Activated naive CD8-positive, alpha-beta T cell treated with anti-CD3 and anti-CD28 coated beads, Interleukin-2, amount 50 U/mL, for 24 hours (primary cell): ENCODE measurements around the gene ACAN.

Source experiments
- ATAC-seq: fragments of 150-1000 bp; cut with Tn5 transposase; one replicate; pipeline ENCODE4 v1.10.0; 2021
- DNase-seq: peaks from one replicate; pipeline ENCODE4 v3.0.0; 2021
- H3K27ac Mint-ChIP-seq: one replicate; pipeline ENCODE4 v1.8.0; 2021; ENCODE audit warnings: mild to moderate bottlenecking, mixed read lengths
- H3K27me3 Mint-ChIP-seq: one replicate; pipeline ENCODE4 v1.8.0; 2021; ENCODE audit warnings: mixed read lengths
- H3K36me3 Mint-ChIP-seq: one replicate; pipeline ENCODE4 v1.8.0; 2021; ENCODE audit warnings: low read depth, mixed read lengths
- H3K4me1 Mint-ChIP-seq: one replicate; pipeline ENCODE4 v1.8.0; 2021; ENCODE audit warnings: mixed read lengths
- H3K4me3 Mint-ChIP-seq: one replicate; pipeline ENCODE4 v1.8.0; 2021; ENCODE audit warnings: mild to moderate bottlenecking, moderate library complexity, mixed read lengths
- H3K9me3 Mint-ChIP-seq: one replicate; pipeline ENCODE4 v1.8.0; 2021; ENCODE audit warnings: mixed read lengths

Gene ACAN

GRCh38 chr15:88902846-88903245 lies 99.6 kb downstream of the ACAN start:
- Mint-ChIP-seq H3K36me3 (no peaks in the 10 kb centered on the region), H3K4me3 (no peak overlapping the region), H3K9me3 (no peaks in the 10 kb centered on the region), H3K27me3 (no peaks in the 10 kb centered on the region), H3K4me1 (peaks cover 17% of the 10 kb centered on the region), H3K27ac (no peak overlapping the region)
- DNase-seq (no peak), ATAC-seq (no peak)

- ATAC-seq (no peak), DNase-seq (no peak)
- Mint-ChIP-seq H3K9me3 (no peaks in the 10 kb centered on the region), H3K27ac (no peak overlapping the region), H3K4me1 (peaks cover 17% of the 10 kb centered on the region), H3K4me3 (no peak overlapping the region), H3K36me3 (no peaks in the 10 kb centered on the region), H3K27me3 (no peaks in the 10 kb centered on the region)
These were observed 101.0 kb downstream of the ACAN start for GRCh38 chr15:88904257-88904623.

GRCh38 chr15:88904624-88905327 lies 101.5 kb downstream of the ACAN start:
- no peaks in the 10 kb centered on the region for H3K36me3 Mint-ChIP-seq
- DNase-seq (peak; percentile 91), ATAC-seq (peak; percentile 87)
- peaks cover 17% of the 10 kb centered on the region for H3K4me1 Mint-ChIP-seq
- H3K9me3 Mint-ChIP-seq = no peaks in the 10 kb centered on the region
- no peaks in the 10 kb centered on the region for H3K27me3 Mint-ChIP-seq
- no peak overlapping the region for H3K27ac Mint-ChIP-seq
- H3K4me3 Mint-ChIP-seq = no peak overlapping the region

- ATAC-seq (no peak), DNase-seq (no peak)
- Mint-ChIP-seq H3K9me3 (no peaks in the 10 kb centered on the region), H3K27me3 (no peaks in the 10 kb centered on the region), H3K27ac (no peak overlapping the region), H3K4me3 (no peak overlapping the region), H3K4me1 (peaks cover 21% of the 10 kb centered on the region), H3K36me3 (no peaks in the 10 kb centered on the region)
These were observed 102.3 kb downstream of the ACAN start for GRCh38 chr15:88905576-88905975.

- Mint-ChIP-seq H3K4me3 (no peak overlapping the region), H3K36me3 (no peaks in the 10 kb centered on the region), H3K27ac (no peak overlapping the region), H3K9me3 (no peaks in the 10 kb centered on the region), H3K27me3 (no peaks in the 10 kb centered on the region), H3K4me1 (peaks cover 23% of the 10 kb centered on the region)
- ATAC-seq (no peak), DNase-seq (no peak)
These were observed 102.9 kb downstream of the ACAN start for GRCh38 chr15:88906130-88906529.

- Mint-ChIP-seq H3K27ac (no peak overlapping the region), H3K4me1 (peaks cover 23% of the 10 kb centered on the region), H3K4me3 (no peak overlapping the region), H3K27me3 (no peaks in the 10 kb centered on the region), H3K9me3 (no peaks in the 10 kb centered on the region), H3K36me3 (no peaks in the 10 kb centered on the region)
- ATAC-seq (no peak), DNase-seq (no peak)
These were observed 103.3 kb downstream of the ACAN start for GRCh38 chr15:88906551-88906950.

- no peak overlapping the region for H3K4me3 Mint-ChIP-seq
- H3K27ac Mint-ChIP-seq = no peak overlapping the region
- H3K36me3 Mint-ChIP-seq = no peaks in the 10 kb centered on the region
- DNase-seq (no peak), ATAC-seq (no peak)
- H3K27me3 Mint-ChIP-seq = no peaks in the 10 kb centered on the region
- H3K9me3 Mint-ChIP-seq = no peaks in the 10 kb centered on the region
- H3K4me1 Mint-ChIP-seq = peaks cover 28% of the 10 kb centered on the region
These were observed 103.9 kb downstream of the ACAN start for GRCh38 chr15:88907111-88907510.

GRCh38 chr15:88908123-88908522 lies 104.9 kb downstream of the ACAN start:
- DNase-seq (no peak), ATAC-seq (no peak)
- Mint-ChIP-seq H3K27ac (no peak overlapping the region), H3K4me3 (no peak overlapping the region), H3K4me1 (peaks cover 30% of the 10 kb centered on the region), H3K36me3 (no peaks in the 10 kb centered on the region), H3K27me3 (no peaks in the 10 kb centered on the region), H3K9me3 (no peaks in the 10 kb centered on the region)

- no peaks in the 10 kb centered on the region for H3K27me3 Mint-ChIP-seq
- H3K9me3 Mint-ChIP-seq = no peaks in the 10 kb centered on the region
- H3K36me3 Mint-ChIP-seq = no peaks in the 10 kb centered on the region
- DNase-seq (no peak), ATAC-seq (no peak)
- H3K4me1 Mint-ChIP-seq = peaks cover 32% of the 10 kb centered on the region
- no peak overlapping the region for H3K27ac Mint-ChIP-seq
- H3K4me3 Mint-ChIP-seq = no peak overlapping the region
These were observed 105.7 kb downstream of the ACAN start for GRCh38 chr15:88908697-88909621.

- no peaks in the 10 kb centered on the region for H3K9me3 Mint-ChIP-seq
- DNase-seq (no peak), ATAC-seq (no peak)
- no peaks in the 10 kb centered on the region for H3K36me3 Mint-ChIP-seq
- H3K27me3 Mint-ChIP-seq = no peaks in the 10 kb centered on the region
- H3K27ac Mint-ChIP-seq = no peak overlapping the region
- H3K4me3 Mint-ChIP-seq = no peak overlapping the region
- peaks cover 20% of the 10 kb centered on the region for H3K4me1 Mint-ChIP-seq
These were observed 107.0 kb downstream of the ACAN start for GRCh38 chr15:88909956-88910831.

GRCh38 chr15:88911766-88912118 lies 108.5 kb downstream of the ACAN start:
- no peaks in the 10 kb centered on the region for H3K9me3 Mint-ChIP-seq
- no peak overlapping the region for H3K27ac Mint-ChIP-seq
- H3K4me3 Mint-ChIP-seq = peak overlapping the region; percentile 86
- ATAC-seq = no peak
- no peak for DNase-seq
- H3K4me1 Mint-ChIP-seq = peaks cover 18% of the 10 kb centered on the region
- H3K27me3 Mint-ChIP-seq = peaks cover 3% of the 10 kb centered on the region
- H3K36me3 Mint-ChIP-seq = no peaks in the 10 kb centered on the region

GRCh38 chr15:88912500-88912921 lies 109.3 kb downstream of the ACAN start:
- H3K4me1 Mint-ChIP-seq = peaks cover 18% of the 10 kb centered on the region

GRCh38 chr15:88913017-88913849 lies 110.0 kb downstream of the ACAN start, which contains the start of gene MFGE8:
Gene MFGE8 (minus strand): TSS chr15:88913379. CDS start chr15:88913319, 60 bp downstream.
- peaks cover 22% of the 10 kb centered on the region for H3K4me1 Mint-ChIP-seq
- H3K36me3 Mint-ChIP-seq = no peaks in the 10 kb centered on the region
- H3K4me3 Mint-ChIP-seq = peak within 1 kb of the TSS; percentile 86
- ATAC-seq (peak; percentile 86), DNase-seq (peak; percentile 84)
- peaks cover 6% of the 10 kb centered on the region for H3K27me3 Mint-ChIP-seq
- H3K9me3 Mint-ChIP-seq = no peaks in the 10 kb centered on the region
- peak within 1 kb of the TSS; percentile 90 for H3K27ac Mint-ChIP-seq

More at GRCh38 chr15:88912500-88912921, 109.3 kb downstream of the ACAN start:
- Mint-ChIP-seq H3K4me3 (peak overlapping the region; percentile 86), H3K27me3 (peaks cover 6% of the 10 kb centered on the region), H3K9me3 (no peaks in the 10 kb centered on the region), H3K36me3 (no peaks in the 10 kb centered on the region), H3K27ac (no peak overlapping the region)
- ATAC-seq (no peak), DNase-seq (no peak)

- Mint-ChIP-seq H3K4me3 (peak overlapping the region; percentile 86), H3K27ac (peak overlapping the region; percentile 90), H3K4me1 (peaks cover 28% of the 10 kb centered on the region), H3K9me3 (no peaks in the 10 kb centered on the region), H3K36me3 (no peaks in the 10 kb centered on the region), H3K27me3 (peaks cover 6% of the 10 kb centered on the region)
- ATAC-seq = no peak
- DNase-seq = no peak
These were observed 110.6 kb downstream of the ACAN start for GRCh38 chr15:88913850-88914169.
